ENCODE results near the gene EHD4.

EHD4 gene

DNA sequence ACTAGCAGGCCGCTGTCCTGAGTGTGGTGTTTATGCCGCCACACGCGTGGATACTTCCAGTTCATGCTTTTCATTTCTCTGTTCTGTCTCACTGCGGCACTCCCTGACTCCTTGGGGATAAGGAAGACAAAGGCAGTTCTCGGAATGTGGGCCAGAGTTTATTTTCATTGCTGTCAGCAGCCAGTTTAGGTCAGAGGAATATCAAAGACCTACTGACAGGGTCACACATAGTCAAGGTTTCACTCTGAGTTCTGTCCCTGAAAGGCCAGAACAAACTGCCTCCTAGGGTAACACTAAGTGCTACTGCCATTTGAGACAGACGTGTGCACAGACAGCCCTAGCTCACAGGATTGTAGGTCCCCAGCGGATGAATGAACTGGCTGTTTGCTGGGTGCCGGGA lies 51.2 kb downstream of the EHD4 start:
- H3K36me3 ChIP-seq (ENCODE audit: insufficient read depth, low read length): no peaks in the 10 kb centered on the region
- H3K4me1 ChIP-seq (ENCODE audit: insufficient read depth, low read length, poor library complexity, severe bottlenecking): peaks cover 16% of the 10 kb centered on the region

DNA sequence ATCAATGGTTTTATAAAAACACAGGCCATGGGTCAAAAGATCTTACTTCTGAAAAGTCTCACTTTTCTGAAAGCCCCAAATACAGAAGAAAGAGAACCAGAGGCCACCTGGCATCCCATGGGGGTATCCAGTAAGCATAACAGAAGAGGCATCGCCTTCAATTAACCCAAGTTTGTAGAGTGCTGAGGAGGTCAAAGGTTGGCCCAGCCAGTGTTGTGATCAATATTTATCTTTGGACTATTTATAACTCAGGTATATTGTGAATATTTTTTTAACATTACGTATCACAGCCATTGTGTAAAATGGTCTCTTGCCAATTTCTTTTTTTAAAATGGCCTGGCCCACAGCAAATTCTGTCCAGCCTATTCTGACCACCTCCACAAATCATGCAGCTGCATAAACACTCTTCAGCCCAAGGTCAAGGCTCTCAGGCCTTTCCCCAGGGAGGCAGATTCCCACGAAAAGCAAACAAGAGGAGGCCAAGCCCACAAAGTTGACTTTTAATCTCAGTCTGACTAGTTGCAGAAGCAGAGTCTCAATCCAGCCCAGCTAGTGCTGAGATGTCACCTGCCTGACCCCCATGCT lies 52.3 kb downstream of the EHD4 start:
- H3K4me1 ChIP-seq (ENCODE audit: insufficient read depth, low read length, poor library complexity, severe bottlenecking): peaks cover 16% of the 10 kb centered on the region
- no peak overlapping the region for H3K9ac ChIP-seq (ENCODE audit: low read depth, low read length, poor library complexity, severe bottlenecking)
- no peak overlapping the region for H3K4me2 ChIP-seq (ENCODE audit: low read depth, low read length, poor library complexity, severe bottlenecking)

More for the DNA sequence above, 51.2 kb downstream of the EHD4 start:
- no peaks in the 10 kb centered on the region for H3K9me2 ChIP-seq (replicated peaks; ENCODE audit: low read depth, low read length)
- H3K79me2 ChIP-seq (ENCODE audit: insufficient read depth, low read length): no peaks in the 10 kb centered on the region
- no peak overlapping the region for H3K9ac ChIP-seq (ENCODE audit: low read depth, low read length, poor library complexity, severe bottlenecking)
- TF ChIP-seq, protein P1, sequence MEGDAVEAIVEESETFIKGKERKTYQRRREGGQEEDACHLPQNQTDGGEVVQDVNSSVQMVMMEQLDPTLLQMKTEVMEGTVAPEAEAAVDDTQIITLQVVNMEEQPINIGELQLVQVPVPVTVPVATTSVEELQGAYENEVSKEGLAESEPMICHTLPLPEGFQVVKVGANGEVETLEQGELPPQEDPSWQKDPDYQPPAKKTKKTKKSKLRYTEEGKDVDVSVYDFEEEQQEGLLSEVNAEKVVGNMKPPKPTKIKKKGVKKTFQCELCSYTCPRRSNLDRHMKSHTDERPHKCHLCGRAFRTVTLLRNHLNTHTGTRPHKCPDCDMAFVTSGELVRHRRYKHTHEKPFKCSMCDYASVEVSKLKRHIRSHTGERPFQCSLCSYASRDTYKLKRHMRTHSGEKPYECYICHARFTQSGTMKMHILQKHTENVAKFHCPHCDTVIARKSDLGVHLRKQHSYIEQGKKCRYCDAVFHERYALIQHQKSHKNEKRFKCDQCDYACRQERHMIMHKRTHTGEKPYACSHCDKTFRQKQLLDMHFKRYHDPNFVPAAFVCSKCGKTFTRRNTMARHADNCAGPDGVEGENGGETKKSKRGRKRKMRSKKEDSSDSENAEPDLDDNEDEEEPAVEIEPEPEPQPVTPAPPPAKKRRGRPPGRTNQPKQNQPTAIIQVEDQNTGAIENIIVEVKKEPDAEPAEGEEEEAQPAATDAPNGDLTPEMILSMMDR (conservative IDR thresholded peaks at IDR 0.05; ENCODE audit: low read length): no peak
- no peak for TF ChIP-seq EZH2phosphoT487 (IDR thresholded peaks at IDR 0.05; ENCODE audit: borderline replicate concordance)
- no peaks in the 10 kb centered on the region for H3K27me3 ChIP-seq (ENCODE audit: insufficient read depth, low read length, poor library complexity, severe bottlenecking)
- H3F3A ChIP-seq (ENCODE audit: low read depth): no peaks in the 10 kb centered on the region
- no peak overlapping the region for H3K4me2 ChIP-seq (ENCODE audit: low read depth, low read length, poor library complexity, severe bottlenecking)
- H3K9me3 ChIP-seq (ENCODE audit: insufficient read depth, low read depth, low read length): no peaks in the 10 kb centered on the region
- H2AFZ ChIP-seq (ENCODE audit: low read length): no peak overlapping the region
- no peak overlapping the region for H3K4me3 ChIP-seq (ENCODE audit: low read length, poor library complexity, severe bottlenecking)
- no peaks in the 10 kb centered on the region for H4K20me1 ChIP-seq (ENCODE audit: insufficient read depth, low read length, poor library complexity, severe bottlenecking)

DNA sequence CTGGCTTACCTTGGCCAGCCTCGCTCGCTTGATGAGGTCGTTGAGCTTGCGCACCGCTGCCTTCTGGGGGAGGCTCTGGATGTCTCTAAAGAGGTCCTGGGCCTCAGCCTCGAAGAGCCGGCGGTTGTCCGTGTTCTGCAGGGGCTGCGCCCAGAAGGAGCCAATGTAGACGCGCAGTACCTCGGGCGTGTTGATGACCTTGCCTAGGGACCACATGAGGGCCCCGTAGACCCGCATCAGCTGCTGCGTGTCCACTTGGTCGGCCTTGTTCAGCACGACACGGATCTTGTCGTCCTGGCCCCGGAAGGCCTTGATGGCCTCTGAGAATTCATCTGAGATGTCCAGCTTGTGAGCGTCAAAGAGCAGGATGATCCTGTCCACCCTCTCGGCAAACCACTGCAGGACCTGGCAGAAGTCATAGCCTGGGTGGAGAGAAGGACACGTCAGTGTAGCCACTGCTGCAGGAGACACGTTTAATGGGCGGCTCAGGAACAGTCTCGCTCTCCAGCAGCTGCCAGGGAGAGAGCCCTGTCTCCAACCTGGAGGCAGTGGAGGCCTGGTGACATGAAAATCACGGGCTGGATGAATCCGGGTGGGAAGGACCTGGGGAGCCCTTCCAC lies 53.0 kb downstream of the EHD4 start:
- Histone ChIP-seq H3K4me2 (ENCODE audit: low read depth, low read length, poor library complexity, severe bottlenecking) (no peak overlapping the region), H3K79me2 (ENCODE audit: insufficient read depth, low read length) (no peaks in the 10 kb centered on the region), H3K4me1 (ENCODE audit: insufficient read depth, low read length, poor library complexity, severe bottlenecking) (peaks cover 15% of the 10 kb centered on the region), H3K9ac (ENCODE audit: low read depth, low read length, poor library complexity, severe bottlenecking) (no peak overlapping the region), H2AFZ (ENCODE audit: low read length) (no peak overlapping the region), H3K36me3 (ENCODE audit: insufficient read depth, low read length) (no peaks in the 10 kb centered on the region), H3F3A (ENCODE audit: low read depth) (no peaks in the 10 kb centered on the region), H3K27me3 (ENCODE audit: insufficient read depth, low read length, poor library complexity, severe bottlenecking) (no peaks in the 10 kb centered on the region), H3K4me3 (ENCODE audit: low read length, poor library complexity, severe bottlenecking) (no peak overlapping the region), H3K9me3 (ENCODE audit: insufficient read depth, low read depth, low read length) (no peaks in the 10 kb centered on the region), H3K9me2 (replicated peaks; ENCODE audit: low read depth, low read length) (no peaks in the 10 kb centered on the region), H4K20me1 (ENCODE audit: insufficient read depth, low read length, poor library complexity, severe bottlenecking) (no peaks in the 10 kb centered on the region)
- TF ChIP-seq, protein P1 (conservative IDR thresholded peaks at IDR 0.05; ENCODE audit: low read length): no peak
- no peak for TF ChIP-seq EZH2phosphoT487 (IDR thresholded peaks at IDR 0.05; ENCODE audit: borderline replicate concordance)

More for the DNA sequence above, 52.3 kb downstream of the EHD4 start:
- Histone ChIP-seq H2AFZ (ENCODE audit: low read length) (no peak overlapping the region), H3K79me2 (ENCODE audit: insufficient read depth, low read length) (no peaks in the 10 kb centered on the region), H3F3A (ENCODE audit: low read depth) (no peaks in the 10 kb centered on the region), H3K9me3 (ENCODE audit: insufficient read depth, low read depth, low read length) (no peaks in the 10 kb centered on the region), H3K27me3 (ENCODE audit: insufficient read depth, low read length, poor library complexity, severe bottlenecking) (no peaks in the 10 kb centered on the region), H3K36me3 (ENCODE audit: insufficient read depth, low read length) (no peaks in the 10 kb centered on the region), H3K9me2 (replicated peaks; ENCODE audit: low read depth, low read length) (no peaks in the 10 kb centered on the region), H3K4me3 (ENCODE audit: low read length, poor library complexity, severe bottlenecking) (no peak overlapping the region), H4K20me1 (ENCODE audit: insufficient read depth, low read length, poor library complexity, severe bottlenecking) (no peaks in the 10 kb centered on the region)
- no peak for TF ChIP-seq EZH2phosphoT487 (IDR thresholded peaks at IDR 0.05; ENCODE audit: borderline replicate concordance)
- TF ChIP-seq, protein P1 (conservative IDR thresholded peaks at IDR 0.05; ENCODE audit: low read length): no peak

Data from Loucy (cell line).